Measurements from ENCODE around the gene FERMT3.

DNA sequence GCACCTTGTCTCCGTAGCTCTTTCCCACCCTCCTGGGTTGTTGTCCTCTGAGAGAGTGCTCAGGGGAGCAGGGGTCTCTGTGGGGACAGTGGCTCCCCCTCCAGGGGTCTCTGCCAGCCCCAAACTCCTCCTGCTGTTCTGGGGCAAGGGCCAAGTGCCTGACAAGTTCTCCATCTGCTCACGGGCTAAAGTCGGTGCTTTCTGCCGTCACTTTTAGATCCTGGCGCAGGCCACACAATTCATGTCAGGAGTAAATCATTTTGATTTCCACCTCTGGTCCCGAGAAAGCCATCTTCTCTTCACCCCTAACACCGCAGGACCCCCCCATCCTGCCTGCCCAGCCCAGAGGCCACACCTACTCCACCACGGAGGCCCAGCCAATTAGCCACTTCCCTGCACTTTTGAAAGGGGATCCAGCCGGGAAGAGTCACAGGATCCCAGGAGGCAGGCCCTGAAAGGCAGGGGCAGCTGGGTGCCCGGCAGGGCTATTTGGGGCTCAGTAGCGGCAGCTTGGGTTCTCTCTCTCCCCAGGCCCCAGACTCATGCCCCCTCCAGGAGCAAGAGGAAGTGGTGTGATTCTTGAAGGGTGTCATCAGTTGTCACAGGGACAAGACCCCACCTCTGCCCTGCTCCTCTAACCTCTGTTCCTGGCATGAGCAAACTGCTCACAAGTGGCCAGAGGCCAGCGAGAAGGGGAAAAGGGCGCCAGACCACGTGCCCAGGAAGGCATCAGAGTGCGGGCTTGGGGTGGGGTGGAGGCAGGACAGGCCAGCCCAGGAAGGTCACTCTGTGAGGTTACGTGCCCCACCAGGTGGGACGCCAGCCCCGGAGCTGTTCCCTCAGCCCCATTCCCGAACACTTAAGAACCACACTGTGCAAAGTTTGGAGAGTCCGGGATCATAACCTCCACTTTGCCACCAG, 41.9 kb upstream of the FERMT3 start:
- TF ChIP-seq POLR2A (IDR thresholded peaks at IDR 0.05) (no peak), CTCF (IDR thresholded peaks at IDR 0.05) (no peak)

Measured in Peyer's patch (tissue), 4 donors.